Ammon's horn (tissue), 1 donor: Measurements from ENCODE around the gene RAB3GAP2.
"Not testable (repeated sequence)": the region's sequence is repeated elsewhere in the genome, so short reads cannot be mapped to it uniquely, and the experiment has no call there.

Source experiments
- DNase-seq: peaks from one replicate; pipeline ENCODE4 v3.0.0-alpha.2; 2016; ENCODE audit warnings: low spot score

Gene RAB3GAP2

DNA sequence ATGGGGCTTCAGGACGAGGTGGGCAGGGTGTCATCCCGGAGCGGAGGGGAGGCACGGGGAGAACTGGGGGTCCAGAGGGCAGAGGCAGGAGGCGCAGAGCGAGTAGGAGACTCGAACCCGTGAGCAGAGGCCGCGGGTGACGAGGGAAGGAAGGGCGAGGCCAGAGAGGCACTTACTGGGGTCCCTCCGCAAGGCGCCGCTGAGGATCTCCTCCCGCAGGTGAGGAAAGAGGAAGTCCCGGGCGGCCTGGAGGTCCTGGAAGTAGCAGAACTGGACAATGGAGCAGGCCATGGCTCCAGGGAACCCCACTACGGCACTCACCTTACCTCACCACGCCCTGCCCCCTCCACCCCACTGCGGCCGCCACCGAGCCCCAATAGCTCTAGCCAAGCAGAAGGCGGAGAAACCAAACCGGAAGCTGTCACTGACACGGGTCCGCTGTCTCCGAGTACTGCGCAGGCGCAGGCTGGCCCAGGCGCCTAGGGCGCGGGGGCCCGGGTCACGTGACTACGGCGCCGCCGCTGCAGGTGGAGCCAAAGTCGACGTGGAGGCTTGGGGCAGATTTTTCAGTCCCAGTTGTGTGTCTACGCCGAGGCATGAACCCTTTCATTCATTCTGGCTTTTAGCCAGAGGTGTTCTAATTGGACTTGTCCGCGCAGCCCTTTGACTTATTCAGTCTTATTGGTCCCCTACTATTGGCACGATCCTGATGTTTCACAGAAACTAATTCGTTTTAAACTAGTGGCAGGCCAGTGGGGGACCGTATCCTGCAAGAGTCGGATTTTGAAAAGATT, at the start of gene RAB3GAP2:
TSS of gene RAB3GAP2 (minus strand) at position 407 of the 794 bp plus-strand sequence. CDS start at position 291, 116 bp downstream.
- DNase-seq: peak; percentile 92

GRCh38 chr1:220321758-220322157, 49.5 kb upstream of the RAB3GAP2 start:
- no peak for DNase-seq

DNA sequence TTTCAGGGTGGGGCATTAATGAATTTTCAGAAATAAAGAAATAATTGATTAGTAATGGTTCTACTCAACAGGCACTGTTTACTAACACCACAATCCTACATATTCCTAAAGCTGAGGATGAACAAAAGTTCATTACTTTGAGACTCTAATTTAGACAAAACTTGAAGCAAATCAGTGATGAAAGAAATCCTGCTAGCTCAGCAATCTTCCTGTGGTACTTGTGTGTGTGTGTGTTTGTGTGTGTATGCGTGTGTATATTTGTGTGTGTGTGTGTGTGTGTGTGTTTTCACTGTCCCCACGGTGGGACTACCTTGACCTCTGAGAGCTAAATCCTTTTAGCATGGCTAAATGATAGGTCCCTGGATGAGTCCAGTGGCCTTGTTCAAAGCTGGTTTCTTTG, 48.5 kb upstream of the RAB3GAP2 start:
- DNase-seq: no peak

GRCh38 chr1:220318673-220319072, 46.4 kb upstream of the RAB3GAP2 start:
- DNase-seq: no peak

DNA sequence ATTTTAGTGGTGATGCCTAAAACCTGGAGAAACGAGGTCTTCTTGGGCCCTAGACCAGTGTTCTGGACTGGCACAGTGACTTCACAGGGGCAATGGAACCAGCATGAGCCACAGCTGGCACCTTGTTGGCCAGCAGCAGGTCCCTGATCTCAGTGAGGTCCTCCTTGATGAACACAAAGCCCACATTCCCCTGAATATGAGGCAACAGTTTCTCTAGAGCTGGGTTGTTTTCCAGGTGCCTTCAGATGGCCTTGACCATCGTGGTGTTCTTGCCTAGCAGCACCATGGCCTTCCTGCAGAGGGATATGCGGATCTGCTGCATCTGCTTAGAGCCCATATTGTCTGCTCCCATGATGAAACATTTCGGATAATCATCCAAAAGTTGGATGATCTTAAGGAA, 44.9 kb upstream of the RAB3GAP2 start:
- no peak for DNase-seq

GRCh38 chr1:220316305-220316704, 44.1 kb upstream of the RAB3GAP2 start:
- DNase-seq: no peak

DNA sequence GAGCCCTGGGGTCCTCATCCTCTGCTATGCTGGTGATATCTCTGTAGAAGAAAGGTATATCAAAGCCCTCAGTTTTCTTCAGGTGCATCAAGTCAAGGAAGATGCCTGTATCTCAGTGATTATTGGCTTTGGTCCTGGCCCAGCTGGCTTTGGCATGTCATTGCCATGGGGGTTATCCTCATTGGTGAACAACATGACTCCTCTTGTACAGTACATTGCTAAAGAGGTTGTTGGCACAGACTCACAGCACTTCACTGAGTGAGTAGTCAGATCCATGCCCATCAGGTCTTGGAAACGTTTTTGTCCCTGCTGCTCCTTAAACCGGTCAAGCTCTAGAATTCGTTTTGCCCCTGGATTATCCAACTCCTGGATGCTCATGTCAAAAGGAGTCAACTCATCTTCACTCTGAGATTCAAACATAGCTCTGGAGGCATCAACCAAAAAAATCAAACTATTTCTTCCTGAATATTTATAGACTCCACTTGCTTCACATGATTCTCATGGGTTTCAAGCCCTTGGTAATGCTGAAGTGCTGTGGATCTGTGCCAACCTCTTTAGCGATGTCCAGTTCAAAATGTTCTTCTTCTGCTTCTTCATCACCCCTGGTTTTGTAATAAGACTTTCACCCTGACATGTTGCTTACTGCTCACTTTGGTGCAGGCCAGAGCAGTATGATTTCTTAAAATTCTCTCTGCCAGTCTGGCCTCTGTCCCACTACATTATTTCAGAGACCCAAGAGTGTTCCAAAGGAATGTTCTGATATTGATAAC, 43.0 kb upstream of the RAB3GAP2 start:
- DNase-seq: no peak

DNA sequence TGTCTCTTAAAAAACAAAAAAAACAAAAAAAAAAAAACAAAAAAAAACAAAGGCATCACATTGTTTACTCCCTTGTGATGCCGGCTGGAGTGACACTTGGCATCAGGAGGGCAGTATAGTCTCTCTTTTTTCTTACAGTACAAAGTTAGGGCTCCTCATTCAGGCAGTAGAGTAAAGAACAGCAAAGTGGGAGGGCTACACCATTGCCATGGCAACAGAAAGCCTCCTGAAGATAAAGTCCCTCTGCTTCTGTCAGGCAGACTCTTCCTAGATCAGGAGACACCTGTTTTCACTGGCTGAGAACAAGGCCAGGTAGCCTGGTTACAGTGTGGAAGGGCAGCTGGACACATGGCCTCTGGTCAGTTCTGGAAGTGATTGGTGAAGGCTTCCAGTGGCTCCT, 41.3 kb upstream of the RAB3GAP2 start:
- DNase-seq: no peak

DNA sequence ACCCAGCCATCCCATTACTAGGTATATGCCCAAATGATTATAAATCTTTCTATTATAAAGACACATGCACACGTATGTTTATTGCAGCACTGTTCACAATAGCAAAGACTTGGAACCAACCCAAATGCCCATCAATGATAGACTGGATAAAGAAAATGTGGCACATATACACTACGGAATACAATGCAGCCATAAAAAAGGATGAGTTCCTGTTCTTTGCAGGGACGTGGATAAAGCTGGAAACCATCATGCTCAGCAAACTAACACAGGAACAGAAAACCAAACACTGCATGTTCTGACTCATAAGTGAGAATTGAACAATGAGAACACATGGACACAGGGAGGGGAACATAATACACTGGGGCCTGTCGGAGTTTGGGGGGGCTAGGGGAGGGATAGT, 37.9 kb upstream of the RAB3GAP2 start:
- not testable (repeated sequence) for DNase-seq

DNA sequence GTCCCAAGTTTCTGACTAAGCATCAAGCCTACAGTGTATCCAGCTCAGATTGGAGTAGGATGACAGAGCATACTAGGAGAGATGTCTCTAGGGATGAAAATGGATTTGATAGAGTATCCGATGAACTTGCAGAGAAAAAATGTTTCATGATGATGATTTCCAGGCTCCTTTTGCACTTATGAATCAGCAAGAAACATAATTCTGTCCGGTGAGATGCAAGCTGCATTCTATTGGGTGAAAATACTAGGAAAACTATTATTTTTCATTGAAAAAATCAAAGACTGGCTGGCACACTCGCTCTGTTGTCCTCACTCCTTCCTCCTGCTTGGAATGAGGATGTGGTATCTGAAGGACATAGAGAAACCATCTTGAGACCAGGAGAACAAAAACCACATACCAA, 35.4 kb upstream of the RAB3GAP2 start:
- no peak for DNase-seq

- DNase-seq: no peak
Measured at GRCh38 chr1:220306339-220306738, 34.1 kb upstream of the RAB3GAP2 start.

DNA sequence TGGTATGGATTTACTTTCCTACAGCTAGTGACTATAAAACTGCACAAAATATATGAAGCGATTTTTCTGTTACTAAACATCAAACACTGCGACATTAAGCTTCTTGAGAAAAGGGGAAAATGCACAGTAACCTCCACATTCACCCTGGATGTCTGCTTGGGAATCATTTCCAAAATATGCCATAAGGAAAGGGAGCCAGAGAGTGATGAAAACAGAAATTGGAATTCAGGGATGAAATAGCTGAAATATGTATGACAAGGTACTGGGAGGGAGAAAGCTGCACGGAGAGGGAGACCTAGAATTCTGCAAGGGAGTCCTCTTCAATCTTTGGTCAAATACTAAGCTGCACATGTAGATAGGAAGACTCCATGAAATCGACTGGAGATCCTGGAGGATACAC, 31.6 kb upstream of the RAB3GAP2 start:
- no peak for DNase-seq

DNA sequence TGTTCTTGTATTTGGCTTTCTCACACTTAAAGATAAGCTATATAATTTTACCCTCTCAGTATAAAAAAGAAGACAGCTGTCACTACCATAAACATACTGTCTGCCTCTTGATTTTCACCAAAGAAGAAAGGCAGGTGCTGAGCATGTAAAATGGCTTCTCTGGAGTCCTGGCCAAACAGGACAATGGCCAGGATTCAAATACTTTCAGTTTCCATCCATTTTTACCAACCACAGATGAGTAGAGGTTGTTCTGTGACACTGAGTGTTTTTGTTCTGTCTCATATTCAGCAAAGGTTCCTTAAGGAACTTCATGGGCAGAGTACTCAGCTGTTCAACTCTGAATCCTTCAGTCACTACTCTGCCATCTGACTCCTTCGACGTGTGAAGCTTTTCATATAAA, 29.4 kb upstream of the RAB3GAP2 start:
- DNase-seq: no peak

DNA sequence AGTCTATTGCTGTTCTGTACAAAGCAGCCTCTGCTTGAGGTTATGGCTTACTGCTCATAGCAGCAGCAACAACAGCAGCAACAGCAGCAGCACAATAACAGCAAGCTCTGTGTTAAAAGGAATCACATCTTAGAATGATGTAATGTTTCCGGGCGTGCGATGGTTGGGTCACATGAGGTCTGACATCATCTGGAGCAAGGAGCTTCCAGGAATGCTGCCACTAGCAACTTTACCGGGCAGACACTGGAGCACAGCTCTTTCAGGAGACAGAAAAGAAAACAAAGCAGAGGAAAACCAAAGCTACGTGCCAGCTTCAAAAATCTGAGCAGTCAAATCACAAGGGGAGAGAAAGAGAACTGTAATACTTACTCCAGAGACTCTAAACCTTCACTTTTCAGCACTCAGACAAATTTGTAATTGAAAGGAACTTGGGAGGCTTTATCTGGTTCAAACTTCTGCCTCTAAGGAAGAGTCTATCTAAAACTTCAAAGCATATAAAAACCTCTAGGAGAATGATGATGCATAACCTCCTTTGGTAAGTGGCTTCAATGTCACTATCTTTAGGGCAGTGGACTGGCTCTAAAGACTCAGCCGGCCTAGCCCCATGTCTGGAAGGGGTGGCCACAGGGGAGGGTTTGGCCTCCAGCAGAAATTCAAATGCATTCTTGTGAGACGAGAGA, 28.3 kb upstream of the RAB3GAP2 start:
- peak; percentile 69 for DNase-seq

DNA sequence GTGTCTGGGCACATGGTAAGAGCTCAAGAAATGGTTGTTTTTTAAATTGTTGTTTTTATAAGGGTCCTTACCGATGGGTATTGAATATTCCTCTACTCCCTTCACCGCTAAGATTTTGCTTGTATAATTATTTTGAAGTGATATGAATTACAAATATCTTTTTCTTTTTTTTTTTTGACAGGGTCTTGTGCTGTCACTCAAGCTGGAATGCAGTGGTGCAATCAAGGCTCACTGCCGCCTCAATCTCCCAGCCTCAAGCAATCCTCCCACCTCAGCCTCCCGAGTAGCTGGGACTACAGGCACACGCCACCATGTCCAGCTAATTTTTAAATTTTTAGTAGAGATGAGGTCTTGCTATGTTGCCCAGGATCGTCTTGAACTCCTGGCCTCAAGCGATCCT, 27.1 kb upstream of the RAB3GAP2 start:
- DNase-seq: no peak

DNA sequence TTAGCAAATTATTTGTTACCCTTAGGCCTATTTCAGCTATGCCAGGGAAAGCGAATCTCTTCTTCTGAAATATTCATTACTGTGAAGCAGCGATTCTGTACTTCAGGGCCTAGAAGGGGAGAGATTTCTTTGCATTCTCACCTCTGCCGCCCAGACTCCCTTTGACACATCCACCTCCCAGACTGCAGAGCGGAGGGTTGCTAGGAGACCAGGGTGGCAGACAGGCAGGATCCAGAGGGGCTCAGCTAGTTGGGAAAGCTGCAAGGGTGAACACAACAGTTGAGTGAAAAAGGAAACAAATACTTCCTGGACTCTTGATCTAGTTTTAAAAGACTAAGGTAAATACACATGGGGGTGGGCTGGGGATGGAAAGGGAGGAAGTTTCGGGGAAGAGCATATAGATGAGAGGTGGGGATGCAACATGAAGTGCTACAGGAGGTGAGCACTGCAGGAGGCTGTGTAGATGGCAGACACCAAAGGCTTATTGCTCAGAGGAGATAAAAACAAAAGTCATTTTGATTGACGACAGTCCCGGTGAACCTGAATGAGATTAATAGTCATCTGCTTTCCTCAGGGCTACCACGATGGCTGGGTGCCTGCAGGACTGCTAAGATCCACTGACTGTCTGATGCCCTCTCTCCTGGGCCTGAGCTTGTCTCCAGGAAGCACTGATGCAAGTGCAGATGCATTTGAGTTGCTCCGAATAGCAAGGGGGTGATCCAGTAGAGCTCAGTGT, 26.4 kb upstream of the RAB3GAP2 start:
- DNase-seq: no peak

GRCh38 chr1:220296981-220297380, 24.7 kb upstream of the RAB3GAP2 start:
- DNase-seq: no peak

GRCh38 chr1:220294846-220295301, 22.6 kb upstream of the RAB3GAP2 start:
- no peak for DNase-seq

DNA sequence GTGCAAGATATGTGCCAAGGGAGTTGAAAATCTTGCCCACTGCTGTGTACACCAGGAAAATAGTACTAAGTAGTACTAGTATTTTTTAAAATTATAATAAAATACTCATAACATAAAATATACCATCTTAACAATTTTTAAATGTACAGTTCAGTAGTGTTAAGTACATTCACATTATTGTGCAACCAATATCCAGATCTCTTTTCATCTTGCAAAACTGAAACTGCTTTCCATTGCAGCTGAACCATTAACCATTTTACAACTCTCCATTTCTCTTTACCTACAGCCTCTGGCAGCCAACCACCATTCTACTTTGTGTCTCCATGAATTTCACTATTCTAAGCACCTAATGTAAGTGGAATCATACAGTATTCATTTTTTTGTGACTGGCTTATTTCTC, 19.3 kb upstream of the RAB3GAP2 start:
- DNase-seq: no peak

DNA sequence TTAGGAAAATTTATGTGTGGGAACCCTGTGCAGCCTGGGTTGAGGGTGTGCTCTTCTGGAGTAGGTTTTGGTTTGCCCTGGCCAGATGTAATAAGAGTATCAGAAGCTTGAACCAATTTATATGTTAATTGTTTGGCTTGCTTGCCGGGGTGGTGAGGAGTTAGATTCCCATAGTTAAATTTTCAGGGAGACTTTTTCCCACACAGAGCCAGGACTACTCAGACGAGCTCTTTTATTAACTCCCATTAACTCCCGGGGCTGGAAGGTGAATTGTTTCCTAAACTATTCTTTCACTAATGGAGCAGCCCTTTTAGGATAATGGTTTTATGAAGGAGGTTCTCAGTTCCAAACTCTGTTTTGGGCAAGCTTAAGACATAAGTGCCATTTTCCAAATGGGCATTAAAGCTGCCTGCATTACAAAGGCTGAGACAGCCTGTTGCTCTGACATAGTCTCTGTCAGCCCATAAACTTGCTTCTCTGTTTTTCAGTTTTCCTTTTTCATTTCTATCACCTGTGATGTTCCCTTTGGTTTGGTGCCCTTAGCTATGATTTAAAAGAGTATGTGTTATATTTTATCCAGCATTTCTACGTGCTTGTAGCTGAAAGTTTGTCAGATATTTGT, 18.0 kb upstream of the RAB3GAP2 start:
- no peak for DNase-seq

DNA sequence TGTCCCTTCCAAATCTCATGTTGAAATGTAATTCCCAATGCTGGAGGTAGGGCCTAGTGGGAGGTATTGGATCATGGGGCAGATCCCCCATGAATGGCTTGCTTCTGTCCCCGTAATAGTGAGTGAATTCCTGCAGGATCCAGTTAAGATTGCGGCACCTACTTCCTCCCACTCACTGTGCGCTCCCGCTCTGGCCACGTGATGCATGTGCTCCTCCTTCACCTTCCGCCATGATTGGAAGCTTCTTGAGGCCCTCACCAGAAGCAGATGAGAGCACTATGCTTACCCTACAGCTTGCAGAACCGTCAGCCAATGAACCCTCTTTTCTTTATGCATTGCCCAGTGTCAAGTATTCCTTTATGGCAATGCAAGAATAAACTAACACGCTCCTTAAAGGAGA, 14.9 kb upstream of the RAB3GAP2 start:
- DNase-seq: no peak

- no peak for DNase-seq
Measured at GRCh38 chr1:220283625-220284024, 11.4 kb upstream of the RAB3GAP2 start.
